HL-60 (cell line): Measurements from ENCODE around the gene CIZ1.

Experiments used
- GABPA ChIP-seq: IDR thresholded peaks from 2 replicates; pipeline ENCODE4 v1.6.1; 2012; ENCODE audit warnings: low read depth
- POLR2AphosphoS5 ChIP-seq: IDR thresholded peaks from 2 replicates; pipeline ENCODE4 v1.6.1; 2012; ENCODE audit warnings: low read depth
- TF ChIP-seq, protein P1 (sequence below): IDR thresholded peaks from one replicate; pipeline ENCODE4 v1.5.1; 2011; ENCODE audit warnings: low read length, control low read depth, inconsistent platforms; ENCODE audit not compliant: insufficient read depth
- TF ChIP-seq, protein P2 (sequence below): IDR thresholded peaks from 2 replicates; pipeline ENCODE4 v1.6.1; 2012; ENCODE audit warnings: low read depth; ENCODE audit not compliant: insufficient replicate concordance

DNA sequence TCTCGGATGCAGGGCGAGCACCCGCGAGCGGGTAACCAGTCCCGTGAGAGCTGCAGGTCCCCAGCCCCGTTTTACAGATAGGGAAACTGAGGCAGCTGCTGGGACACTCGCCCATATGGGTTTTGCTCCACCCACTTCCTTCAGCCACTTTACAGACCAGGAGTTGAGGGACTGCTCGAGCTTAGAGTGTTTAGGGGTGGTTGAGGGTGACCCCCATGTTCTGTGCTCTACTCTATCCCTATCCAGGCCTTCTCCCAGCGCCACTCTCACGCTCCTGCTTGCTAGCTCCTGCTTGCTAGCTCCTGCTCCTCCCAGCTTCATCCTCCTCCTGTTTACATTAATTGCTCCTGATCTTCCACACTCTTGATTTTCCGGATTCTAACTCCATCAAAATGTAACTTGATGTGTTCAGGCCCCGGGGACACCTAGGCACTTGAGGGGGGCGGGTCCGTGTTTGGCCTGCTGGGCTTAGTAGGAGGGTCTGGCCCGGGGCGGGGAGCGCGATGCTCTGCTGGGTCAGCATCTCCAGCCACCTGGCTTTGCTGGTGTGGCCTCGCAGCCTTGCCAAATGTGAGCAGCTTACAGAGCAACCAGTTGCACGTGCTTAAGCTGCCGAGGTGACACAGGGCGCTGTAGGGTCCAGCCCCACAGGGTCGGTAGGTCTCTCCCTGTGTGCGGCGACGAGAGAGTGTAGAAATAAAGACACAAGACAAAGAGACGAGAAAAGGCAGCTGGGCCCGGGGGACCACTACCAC, 62.4 kb downstream of the CIZ1 start:
- TF ChIP-seq, protein P1, sequence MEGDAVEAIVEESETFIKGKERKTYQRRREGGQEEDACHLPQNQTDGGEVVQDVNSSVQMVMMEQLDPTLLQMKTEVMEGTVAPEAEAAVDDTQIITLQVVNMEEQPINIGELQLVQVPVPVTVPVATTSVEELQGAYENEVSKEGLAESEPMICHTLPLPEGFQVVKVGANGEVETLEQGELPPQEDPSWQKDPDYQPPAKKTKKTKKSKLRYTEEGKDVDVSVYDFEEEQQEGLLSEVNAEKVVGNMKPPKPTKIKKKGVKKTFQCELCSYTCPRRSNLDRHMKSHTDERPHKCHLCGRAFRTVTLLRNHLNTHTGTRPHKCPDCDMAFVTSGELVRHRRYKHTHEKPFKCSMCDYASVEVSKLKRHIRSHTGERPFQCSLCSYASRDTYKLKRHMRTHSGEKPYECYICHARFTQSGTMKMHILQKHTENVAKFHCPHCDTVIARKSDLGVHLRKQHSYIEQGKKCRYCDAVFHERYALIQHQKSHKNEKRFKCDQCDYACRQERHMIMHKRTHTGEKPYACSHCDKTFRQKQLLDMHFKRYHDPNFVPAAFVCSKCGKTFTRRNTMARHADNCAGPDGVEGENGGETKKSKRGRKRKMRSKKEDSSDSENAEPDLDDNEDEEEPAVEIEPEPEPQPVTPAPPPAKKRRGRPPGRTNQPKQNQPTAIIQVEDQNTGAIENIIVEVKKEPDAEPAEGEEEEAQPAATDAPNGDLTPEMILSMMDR = no peak
- TF ChIP-seq, protein P2, sequence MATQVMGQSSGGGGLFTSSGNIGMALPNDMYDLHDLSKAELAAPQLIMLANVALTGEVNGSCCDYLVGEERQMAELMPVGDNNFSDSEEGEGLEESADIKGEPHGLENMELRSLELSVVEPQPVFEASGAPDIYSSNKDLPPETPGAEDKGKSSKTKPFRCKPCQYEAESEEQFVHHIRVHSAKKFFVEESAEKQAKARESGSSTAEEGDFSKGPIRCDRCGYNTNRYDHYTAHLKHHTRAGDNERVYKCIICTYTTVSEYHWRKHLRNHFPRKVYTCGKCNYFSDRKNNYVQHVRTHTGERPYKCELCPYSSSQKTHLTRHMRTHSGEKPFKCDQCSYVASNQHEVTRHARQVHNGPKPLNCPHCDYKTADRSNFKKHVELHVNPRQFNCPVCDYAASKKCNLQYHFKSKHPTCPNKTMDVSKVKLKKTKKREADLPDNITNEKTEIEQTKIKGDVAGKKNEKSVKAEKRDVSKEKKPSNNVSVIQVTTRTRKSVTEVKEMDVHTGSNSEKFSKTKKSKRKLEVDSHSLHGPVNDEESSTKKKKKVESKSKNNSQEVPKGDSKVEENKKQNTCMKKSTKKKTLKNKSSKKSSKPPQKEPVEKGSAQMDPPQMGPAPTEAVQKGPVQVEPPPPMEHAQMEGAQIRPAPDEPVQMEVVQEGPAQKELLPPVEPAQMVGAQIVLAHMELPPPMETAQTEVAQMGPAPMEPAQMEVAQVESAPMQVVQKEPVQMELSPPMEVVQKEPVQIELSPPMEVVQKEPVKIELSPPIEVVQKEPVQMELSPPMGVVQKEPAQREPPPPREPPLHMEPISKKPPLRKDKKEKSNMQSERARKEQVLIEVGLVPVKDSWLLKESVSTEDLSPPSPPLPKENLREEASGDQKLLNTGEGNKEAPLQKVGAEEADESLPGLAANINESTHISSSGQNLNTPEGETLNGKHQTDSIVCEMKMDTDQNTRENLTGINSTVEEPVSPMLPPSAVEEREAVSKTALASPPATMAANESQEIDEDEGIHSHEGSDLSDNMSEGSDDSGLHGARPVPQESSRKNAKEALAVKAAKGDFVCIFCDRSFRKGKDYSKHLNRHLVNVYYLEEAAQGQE = no peak
- TF ChIP-seq POLR2AphosphoS5 (no peak), GABPA (no peak)
